ENCODE data around the gene AOPEP.

AOPEP gene

DNA sequence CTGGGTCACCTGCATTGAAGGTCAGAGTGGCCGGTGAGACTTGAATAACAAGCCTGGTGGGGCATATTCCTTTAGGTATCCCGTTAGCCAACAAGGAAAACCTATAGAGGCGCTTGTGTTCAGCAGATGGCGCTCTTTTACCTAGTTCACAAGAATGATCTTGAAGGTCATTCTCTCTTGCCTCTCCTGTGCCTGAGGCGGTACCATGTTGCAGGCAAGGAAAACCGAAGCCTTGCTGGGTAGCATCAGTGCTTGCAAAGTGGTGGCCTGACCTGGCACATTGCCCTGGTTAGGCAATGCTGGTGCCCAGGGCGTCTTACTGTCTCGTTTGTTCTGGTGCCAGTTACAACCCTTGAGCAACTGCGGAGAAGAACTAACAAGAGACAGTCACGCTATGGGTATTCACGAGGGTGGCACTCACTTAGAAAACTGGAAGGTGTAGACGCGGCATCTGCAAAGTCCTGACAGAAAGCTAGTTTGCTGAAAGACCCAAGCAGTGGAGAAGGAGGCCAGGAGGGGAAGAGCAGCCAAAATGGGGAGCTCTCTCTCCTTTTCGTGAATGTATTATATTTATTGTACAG lies 56.7 kb downstream of the AOPEP start:
- in situ Hi-C loops (cut with MboI; ENCODE audit: low pct_unique_long_range_greater_than_20kb, low sequenced_read_pairs): loop anchor here (25.0 kb wide), 1 partner anchor 354 kb away; no protein-coding TSS in a partner anchor
- peak; percentile 59 for DNase-seq

DNA sequence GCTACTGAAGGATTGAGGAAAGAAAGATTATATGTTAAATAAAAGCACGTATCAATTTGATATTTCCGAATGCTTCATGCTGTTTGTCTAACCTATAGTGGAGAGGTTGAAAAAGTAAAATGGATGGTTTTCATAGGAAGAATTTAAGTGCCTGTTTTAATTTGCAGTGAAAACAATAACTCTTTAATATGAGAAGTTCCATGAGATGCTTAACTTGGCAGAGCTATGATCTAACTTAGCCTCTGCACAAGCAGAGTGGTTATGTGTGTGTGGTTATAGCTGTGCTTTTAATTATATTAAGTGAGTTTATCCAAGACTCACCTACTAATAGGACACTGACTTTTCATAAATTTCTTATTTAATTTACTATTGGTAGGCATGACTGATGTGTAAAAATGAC lies 57.4 kb downstream of the AOPEP start:
- in situ Hi-C loops (cut with MboI; ENCODE audit: low pct_unique_long_range_greater_than_20kb, low sequenced_read_pairs): loop anchor here (25.0 kb wide), 1 partner anchor 353 kb away; no protein-coding TSS in a partner anchor

DNA sequence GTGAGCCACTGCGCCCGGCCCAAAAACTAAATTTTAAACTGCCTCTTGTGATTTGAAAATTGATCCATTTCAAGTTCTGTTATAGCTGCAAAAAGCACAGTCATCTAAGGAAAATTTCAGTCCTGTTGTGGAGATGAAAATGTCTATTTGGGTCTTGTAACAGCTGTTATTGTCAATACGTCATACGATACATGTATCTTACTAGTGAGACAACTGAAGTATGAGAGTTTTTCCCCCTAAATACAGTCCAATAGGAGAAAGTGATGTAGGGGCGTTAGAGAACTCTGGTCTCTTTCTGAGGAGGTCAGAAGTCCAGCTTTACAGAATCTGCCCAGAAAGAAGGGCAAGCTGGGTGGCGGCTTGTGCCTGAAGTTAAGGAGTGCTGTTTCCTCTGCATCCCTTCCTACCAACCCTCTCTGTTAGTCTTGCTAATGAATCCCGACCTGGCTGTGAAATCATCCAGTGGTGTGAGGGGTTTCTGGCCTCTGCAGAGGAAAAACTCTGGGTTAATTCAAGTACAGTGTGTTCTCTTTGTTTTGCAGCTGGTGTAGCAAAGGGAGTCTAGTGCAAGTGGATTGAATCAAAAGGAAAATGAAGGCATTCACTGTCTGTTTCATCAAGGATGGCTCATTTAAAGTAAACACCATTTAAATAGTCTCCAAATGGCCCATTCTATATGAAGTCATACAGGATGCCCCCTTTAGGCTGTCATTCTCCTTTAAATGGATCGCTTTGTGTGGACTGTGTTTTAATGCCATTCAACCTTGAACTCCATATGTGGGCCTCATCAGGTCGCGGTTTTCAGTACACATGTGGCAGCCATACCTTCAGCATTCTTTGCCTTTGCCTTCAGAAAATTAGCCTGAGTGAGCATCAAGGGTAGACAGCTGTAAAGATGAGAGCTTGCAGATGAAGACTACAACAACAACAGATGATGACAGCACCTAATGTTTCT lies 59.0 kb downstream of the AOPEP start:
- in situ Hi-C loops (cut with MboI; ENCODE audit: low pct_unique_long_range_greater_than_20kb, low sequenced_read_pairs): loop anchor here (25.0 kb wide), 1 partner anchor 352 kb away; no protein-coding TSS in a partner anchor
- DNase-seq: no peak

More for the DNA sequence above, 57.4 kb downstream of the AOPEP start:
- DNase-seq: no peak

DNA sequence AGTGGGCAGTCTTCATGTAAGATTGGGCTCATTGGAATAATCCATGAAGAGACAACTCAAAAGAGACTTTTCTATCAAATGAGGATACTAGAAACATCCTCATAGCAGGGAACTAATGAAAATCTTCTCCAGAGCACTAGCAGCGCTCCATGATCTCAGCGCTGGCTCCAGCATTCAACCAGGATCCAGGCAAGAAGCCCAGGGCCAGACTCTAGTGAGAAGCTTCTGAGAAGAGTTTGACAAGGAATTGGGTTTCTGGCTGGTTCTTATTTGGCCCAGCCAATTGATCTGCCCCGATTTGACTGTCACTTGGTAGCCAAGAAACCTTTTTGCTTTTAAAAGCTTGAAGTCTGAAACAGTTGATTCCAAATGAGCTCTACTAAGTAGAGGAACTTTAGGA lies 60.1 kb downstream of the AOPEP start:
- in situ Hi-C loops (cut with MboI; ENCODE audit: low pct_unique_long_range_greater_than_20kb, low sequenced_read_pairs): loop anchor here (25.0 kb wide), 1 partner anchor 351 kb away; no protein-coding TSS in a partner anchor
- no peak for DNase-seq

DNA sequence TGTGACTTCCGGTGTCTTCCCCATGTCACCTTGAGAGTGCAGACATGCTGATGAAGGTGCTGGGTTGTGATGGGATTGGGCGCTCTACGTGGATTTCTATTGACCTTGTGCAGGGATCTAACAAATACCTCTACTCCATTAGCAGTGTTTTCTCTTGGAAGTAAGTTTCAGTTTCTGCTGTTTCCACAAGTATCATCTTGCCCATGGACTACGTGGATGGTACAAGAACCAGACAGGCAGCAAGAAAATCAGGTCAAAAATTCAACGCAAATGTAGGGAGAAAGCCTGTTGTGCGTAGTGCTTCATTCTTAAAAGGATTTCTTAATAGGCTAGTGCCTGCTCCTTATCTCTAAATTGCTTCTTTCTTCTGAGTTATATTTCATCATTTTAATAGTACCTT lies 60.8 kb downstream of the AOPEP start:
- in situ Hi-C loops (cut with MboI; ENCODE audit: low pct_unique_long_range_greater_than_20kb, low sequenced_read_pairs): loop anchor here (25.0 kb wide), 1 partner anchor 350 kb away; no protein-coding TSS in a partner anchor
- no peak for DNase-seq

DNA sequence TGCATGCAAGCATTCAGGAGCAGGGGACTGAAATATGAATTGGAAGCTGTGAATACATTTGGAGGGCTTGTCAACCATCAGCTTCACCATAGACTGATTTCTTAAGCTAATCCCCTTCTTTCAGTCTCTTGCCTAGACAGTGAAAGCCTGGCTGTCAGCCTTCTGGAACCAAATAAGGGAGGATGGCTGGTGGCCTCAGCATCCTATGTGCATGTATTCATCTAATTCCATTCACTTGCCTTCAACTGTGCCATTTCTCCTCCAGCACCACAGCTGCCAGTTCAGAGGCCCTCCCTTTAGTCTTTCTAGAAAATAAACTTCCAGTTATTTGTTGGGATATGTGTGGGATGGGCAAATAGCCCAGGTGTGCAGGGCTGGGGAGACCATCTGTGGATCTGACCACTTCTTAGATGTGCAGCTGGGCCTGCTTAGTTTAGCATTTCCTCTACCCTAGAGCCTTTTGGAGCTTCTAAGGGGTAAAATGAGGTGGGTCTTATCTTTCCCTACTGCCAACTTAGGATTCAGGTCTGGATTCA lies 62.1 kb downstream of the AOPEP start:
- in situ Hi-C loops (cut with MboI; ENCODE audit: low pct_unique_long_range_greater_than_20kb, low sequenced_read_pairs): loop anchor here (25.0 kb wide), 1 partner anchor 349 kb away; no protein-coding TSS in a partner anchor
- no peak for DNase-seq

DNA sequence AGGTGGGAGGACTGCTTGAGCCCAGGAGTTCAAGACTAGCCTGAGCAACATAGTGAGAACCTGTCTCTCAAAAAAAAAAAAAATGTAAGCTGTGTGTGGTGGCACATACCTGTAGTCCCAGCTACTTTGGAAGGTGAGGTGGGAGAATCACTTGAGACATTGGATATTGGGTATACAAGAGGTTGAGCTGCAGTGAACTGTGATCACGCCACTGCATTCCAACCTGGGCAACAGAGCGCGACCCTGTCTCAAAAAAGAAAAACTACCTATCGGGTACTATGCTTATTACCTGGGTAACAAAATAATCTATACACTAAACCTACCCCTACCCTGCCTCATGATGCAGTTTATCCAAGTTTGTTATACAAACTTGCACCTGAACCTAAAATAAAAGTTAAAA lies 64.9 kb downstream of the AOPEP start:
- DNase-seq: no peak
- in situ Hi-C loops (cut with MboI; ENCODE audit: low pct_unique_long_range_greater_than_20kb, low sequenced_read_pairs): loop anchor here (25.0 kb wide), 1 partner anchor 346 kb away; no protein-coding TSS in a partner anchor

DNA sequence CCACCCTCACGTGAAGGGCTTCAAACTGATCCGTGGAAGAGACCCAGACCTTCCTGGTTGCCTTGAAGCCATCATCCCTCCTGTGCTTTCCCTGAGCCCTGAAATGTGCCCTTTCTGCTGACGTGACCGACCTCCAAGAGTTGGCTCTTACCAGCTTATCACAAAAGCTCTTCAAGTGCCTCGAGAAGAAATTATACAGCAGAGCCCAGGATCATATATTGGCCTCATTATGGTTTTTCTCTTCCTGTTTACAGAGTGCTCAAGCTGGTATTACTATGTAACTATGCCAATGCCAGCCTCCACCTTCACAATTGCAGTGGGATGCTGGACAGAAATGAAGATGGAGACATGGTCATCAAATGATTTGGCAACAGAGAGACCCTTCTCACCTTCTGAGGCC lies 66.0 kb downstream of the AOPEP start:
- DNase-seq: no peak
- in situ Hi-C loops (cut with MboI; ENCODE audit: low pct_unique_long_range_greater_than_20kb, low sequenced_read_pairs): loop anchor here (25.0 kb wide), 1 partner anchor 345 kb away; no protein-coding TSS in a partner anchor

DNA sequence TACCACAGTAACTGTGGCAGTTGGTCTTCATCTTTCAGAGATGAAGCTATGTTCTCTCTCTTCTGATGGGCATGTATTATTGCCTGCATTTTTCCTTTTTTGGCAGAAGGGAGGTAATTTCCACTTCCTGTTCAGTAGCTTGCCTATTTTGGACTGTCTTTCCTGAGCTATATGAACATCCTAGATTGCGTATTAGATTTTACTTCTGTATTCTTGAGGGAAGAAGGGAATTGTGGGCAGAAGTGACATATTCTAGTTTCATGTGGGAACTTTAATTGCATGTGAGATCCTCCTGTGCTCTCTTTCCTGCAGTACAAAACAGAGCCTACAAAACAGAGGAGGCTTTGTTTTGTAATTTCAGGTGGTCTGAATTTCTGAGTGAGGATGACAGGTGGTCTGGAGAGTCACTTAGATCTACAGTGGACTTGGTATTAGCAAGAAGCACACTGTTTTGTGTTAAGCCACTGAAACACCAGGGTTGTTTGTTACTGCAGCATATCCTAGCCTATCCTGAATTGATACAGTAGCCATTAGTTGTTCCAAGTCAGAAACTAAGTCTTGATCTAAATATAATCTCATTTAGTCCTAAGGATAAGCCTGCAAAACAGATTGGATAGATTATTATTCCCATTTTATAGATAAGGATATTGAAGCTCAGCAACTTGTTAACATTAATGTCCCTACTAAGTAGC lies 68.1 kb downstream of the AOPEP start:
- in situ Hi-C loops (cut with MboI; ENCODE audit: low pct_unique_long_range_greater_than_20kb, low sequenced_read_pairs): loop anchor here (25.0 kb wide), 1 partner anchor 343 kb away; no protein-coding TSS in a partner anchor

DNA sequence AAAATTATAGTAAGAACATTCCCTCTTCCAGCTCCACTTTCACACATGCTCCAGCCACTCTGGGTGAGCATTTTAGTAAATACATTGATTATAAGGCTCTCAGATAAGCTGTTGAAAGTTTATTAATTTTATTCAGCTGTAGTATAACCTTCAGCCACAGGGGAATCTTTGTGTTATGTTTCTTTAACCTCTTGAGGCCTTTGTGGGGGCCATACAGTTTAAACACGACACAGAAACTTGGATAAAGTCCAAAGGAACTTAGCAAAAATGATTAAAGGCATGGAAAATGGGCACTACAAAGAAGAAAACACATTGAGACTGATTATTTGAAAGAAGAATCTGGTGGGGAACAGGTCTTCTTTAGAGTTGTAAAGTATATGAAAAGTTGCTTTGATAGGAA lies 70.2 kb downstream of the AOPEP start:
- no peak for DNase-seq
- in situ Hi-C loops (cut with MboI; ENCODE audit: low pct_unique_long_range_greater_than_20kb, low sequenced_read_pairs): loop anchor here (25.0 kb wide), 1 partner anchor 341 kb away; no protein-coding TSS in a partner anchor

More for the DNA sequence above, 68.1 kb downstream of the AOPEP start:
- DNase-seq: peak; percentile 27

DNA sequence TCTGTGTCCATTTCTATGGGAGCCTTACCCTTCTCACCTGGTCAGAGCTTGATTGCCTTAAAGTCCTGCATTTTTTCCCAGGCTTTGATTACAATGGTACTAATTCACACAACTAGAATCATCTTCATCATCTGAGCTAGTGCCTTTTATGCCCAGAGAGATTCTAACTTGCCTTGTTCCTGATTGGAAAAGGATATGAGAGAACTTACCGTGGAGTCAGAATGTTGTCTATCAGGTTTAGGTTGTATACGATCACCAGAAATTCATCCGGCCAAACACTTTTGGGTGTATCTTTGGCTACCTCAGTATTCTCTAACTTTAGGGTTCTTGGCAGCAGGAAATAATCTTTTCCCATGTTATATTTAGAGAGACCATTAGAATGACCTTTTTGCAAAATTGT lies 71.7 kb downstream of the AOPEP start:
- in situ Hi-C loops (cut with MboI; ENCODE audit: low pct_unique_long_range_greater_than_20kb, low sequenced_read_pairs): loop anchor here (25.0 kb wide), 1 partner anchor 339 kb away; no protein-coding TSS in a partner anchor

DNA sequence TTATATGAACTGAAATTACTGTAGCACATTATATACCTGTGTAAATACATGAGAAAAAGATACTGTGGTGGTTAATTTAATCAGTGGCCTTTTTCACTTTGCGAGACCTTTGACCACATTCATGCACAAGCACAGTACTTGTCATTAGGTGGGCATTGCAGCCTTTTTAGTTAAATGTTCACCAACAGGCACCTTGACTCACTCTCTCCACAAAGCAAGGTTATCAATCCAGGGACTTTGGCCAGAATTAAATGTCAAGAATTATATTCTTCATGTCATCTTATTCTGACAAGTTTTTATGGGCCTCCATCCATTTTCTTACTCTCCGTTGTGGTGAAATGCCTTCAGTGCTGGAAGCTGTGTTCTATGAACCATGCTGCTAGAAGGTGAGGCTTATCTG lies 72.2 kb downstream of the AOPEP start:
- in situ Hi-C loops (cut with MboI; ENCODE audit: low pct_unique_long_range_greater_than_20kb, low sequenced_read_pairs): loop anchor here (25.0 kb wide), 1 partner anchor 339 kb away; no protein-coding TSS in a partner anchor
- DNase-seq: no peak

More for the DNA sequence above, 71.7 kb downstream of the AOPEP start:
- DNase-seq: no peak

DNA sequence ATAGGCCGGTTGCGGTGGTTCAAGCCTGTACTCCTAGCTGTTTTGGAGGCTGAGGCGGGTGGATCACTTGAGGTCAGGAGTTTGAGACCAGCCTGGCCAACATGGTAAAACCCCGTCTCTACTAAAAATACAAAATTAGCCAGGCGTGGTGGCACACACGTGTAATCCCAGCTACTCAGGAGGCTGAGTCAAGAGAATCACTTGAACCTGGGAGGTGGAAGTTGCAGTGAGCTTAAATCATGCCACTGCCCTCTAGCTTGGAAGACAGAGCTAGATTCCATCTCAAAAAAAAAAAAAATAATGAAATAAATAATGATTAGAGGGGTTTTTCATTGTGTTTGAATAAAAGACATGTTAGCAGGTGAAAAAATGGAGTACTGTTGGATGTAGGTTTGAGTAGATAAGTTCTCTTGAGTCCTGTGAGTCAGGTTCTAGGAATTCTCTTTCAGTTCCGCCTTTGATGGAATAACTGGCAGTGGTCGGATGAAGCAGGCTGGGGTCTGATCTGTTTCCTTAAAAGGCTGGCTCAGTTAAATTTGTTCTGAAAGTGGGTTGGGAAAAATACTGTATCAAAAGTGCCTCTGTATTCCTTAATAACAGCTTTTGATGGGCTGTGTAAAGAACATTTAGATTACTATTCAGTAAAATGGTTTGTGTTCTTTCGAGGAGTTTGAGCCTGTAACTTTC lies 73.2 kb downstream of the AOPEP start:
- no peak for DNase-seq
- in situ Hi-C loops (cut with MboI; ENCODE audit: low pct_unique_long_range_greater_than_20kb, low sequenced_read_pairs): loop anchor here (25.0 kb wide), 1 partner anchor 338 kb away; no protein-coding TSS in a partner anchor

DNA sequence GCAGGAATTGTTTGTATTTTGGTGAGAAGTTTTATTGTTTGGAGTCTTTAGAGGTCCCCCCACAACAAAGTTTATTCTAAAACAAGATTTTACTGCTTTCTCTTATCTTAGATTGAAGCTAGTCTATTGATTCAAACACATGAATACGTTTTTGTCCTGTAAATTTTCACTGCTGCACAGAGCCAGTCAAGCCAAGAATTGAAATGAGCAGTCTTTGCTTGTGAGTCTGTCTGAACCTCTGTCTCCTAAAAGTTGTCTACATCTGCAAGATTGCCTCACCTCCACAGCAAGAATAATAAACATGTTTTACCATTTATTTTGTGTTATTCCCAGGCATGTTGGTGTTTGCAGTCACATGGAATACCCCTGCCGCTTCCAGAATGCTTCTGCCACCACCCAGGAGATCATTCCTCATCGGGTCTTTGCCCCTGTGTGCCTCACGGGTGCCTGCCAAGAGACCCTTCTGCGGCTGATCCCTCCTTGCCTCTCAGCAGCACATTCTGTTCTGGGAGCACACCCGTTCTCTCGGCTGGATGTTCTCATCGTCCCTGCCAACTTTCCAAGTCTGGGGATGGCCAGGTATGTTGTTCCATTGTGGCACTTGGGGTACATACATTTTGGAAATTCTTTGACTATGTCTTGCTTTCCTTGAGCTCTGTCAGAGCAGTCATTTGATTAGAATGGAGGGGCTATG lies 74.1 kb downstream of the AOPEP start:
- no peak for DNase-seq
- in situ Hi-C loops (cut with MboI; ENCODE audit: low pct_unique_long_range_greater_than_20kb, low sequenced_read_pairs): no loop called here

DNA sequence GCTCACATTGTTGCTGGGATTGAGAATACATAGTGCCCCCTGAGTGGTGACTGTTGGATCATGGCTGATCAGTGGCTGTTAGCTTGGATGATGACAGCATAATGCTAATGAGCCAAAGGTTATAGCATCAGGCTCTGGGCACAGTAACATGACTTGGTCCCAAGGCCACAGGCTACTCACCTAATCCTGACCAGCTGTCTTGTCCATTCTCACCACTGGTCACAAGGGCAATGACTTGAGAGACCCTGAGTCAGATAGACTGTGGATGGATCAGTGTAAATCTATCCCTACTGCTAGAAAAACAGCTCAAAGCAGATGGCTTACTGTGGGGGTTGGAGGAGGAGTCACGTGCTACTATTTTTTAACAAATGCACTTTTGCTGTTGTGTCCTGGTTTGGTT lies 74.7 kb downstream of the AOPEP start:
- in situ Hi-C loops (cut with MboI; ENCODE audit: low pct_unique_long_range_greater_than_20kb, low sequenced_read_pairs): no loop called here
- no peak for DNase-seq

DNA sequence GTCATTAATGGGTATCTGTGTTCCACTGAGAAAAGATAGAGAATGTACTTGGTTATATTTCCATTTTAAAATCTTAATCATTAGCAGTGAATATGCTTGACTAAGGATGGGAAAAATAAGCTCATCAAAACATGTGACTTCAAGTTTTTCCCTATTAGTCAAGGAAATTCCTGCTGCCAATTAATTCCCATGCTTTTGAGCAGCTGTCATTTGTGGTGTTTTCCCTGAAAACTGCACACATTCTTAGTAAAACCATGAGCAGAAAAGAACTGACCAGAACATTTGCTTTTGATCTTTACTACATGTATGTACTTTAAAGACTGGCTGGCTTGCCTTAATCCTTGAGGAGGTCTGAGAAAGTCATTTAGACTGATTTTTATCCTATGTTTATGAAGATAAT lies 75.2 kb downstream of the AOPEP start:
- in situ Hi-C loops (cut with MboI; ENCODE audit: low pct_unique_long_range_greater_than_20kb, low sequenced_read_pairs): no loop called here
- DNase-seq: no peak

DNA sequence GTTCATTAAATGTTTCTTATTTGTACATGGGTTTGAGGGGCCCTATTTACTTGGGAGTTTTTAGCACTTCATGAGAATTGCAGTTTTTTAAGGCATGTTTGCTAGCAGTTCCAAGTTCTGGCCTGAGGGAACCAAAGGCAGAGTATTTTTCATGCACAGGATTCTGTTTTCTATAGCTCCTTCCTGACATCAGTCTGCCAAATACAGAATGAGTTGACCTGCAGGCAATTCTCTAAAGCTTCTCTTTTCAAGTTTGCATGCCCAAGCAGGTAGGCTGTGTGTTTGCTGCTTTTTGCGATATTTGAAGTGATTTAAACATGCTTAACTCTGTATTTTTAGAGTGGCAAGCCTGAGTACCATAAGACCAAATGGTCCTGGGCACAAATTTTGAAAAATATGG lies 75.8 kb downstream of the AOPEP start:
- no peak for DNase-seq
- in situ Hi-C loops (cut with MboI; ENCODE audit: low pct_unique_long_range_greater_than_20kb, low sequenced_read_pairs): no loop called here

DNA sequence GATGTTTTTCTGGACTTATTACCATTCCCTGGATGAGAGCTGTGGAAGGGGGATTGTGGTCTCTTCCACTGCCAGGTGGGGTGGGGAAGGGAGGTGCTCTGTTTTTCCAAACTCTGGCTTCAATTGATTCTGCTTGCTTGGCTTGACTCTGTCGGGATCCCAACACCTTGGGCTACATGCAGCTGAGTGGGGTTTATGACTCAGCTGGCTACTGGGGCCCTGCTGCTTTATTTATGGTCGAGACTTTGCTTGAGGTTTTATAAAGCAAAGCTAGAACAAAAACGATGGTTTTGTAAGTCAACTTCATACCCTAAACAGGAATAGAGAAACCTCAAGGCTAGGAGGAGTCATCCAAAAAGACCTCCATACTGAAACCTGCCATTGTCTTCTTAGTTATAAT lies 76.3 kb downstream of the AOPEP start:
- in situ Hi-C loops (cut with MboI; ENCODE audit: low pct_unique_long_range_greater_than_20kb, low sequenced_read_pairs): no loop called here
- no peak for DNase-seq
